PFSK-1 (cell line): ENCODE results near the gene TOX3.

Source experiments
- FOXP2 ChIP-seq: optimal IDR thresholded peaks from 2 replicates; pipeline ENCODE3; 2011; ENCODE audit warnings: borderline replicate concordance, control low read depth, inconsistent platforms; ENCODE audit not compliant: insufficient read depth; ENCODE audit errors: extremely low read length, extremely low read depth
- POLR2AphosphoS5 ChIP-seq: IDR thresholded peaks from 2 replicates; pipeline ENCODE4 v1.6.1; 2012; ENCODE audit warnings: low read depth, mild to moderate bottlenecking, control low read depth, low read length, moderate library complexity
- REST ChIP-seq, 2 experiments: IDR thresholded peaks; 2 replicates each; pipeline versions ENCODE4 v1.6.1 to v1.8.0; 2011 to 2012; ENCODE audit warnings: low read depth in 2 of 2, low read length in 2 of 2, control low read depth in 1 of 2, inconsistent platforms in 1 of 2, mild to moderate bottlenecking in 1 of 2, moderate library complexity in 1 of 2; ENCODE audit not compliant: insufficient read depth in 1 of 2
- SIN3A ChIP-seq: IDR thresholded peaks from 2 replicates; pipeline ENCODE4 v1.6.1; 2012; ENCODE audit warnings: mild to moderate bottlenecking, low read length, moderate library complexity, borderline replicate concordance; ENCODE audit not compliant: insufficient read depth
- TAF1 ChIP-seq: IDR thresholded peaks from 2 replicates; pipeline ENCODE4 v1.6.1; 2012; ENCODE audit warnings: low read length, control low read depth, borderline replicate concordance; ENCODE audit not compliant: insufficient read depth

Gene TOX3

DNA sequence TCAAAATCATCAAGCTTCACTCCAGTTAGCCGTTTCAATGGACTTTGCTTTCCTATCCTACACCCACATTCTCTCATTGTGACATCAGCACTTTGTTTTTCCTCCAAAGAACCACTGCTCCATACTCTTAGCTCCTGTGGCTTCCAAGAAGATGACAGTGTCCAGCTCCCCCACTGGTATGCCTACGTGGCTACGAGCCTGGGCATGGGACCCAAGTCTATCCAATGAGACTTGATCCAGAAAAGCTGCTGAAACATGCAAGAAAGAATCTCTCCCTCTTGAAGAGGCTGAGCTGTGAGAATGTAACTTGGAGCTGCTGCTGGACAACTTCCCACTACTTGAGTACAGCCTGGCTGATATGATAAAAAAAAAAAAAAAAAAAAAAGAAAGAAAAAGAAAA is 9.4 kb downstream of the TOX3 start:
- no peak for TF ChIP-seq REST (IDR thresholded peaks at IDR 0.05; ENCODE audit: insufficient read depth in 1 of 2, low read depth in 2 of 2, low read length in 2 of 2)
- TF ChIP-seq SIN3A, result no peak
- TF ChIP-seq TAF1, result no peak
- no peak for TF ChIP-seq POLR2AphosphoS5
- TF ChIP-seq FOXP2, result no peak

DNA sequence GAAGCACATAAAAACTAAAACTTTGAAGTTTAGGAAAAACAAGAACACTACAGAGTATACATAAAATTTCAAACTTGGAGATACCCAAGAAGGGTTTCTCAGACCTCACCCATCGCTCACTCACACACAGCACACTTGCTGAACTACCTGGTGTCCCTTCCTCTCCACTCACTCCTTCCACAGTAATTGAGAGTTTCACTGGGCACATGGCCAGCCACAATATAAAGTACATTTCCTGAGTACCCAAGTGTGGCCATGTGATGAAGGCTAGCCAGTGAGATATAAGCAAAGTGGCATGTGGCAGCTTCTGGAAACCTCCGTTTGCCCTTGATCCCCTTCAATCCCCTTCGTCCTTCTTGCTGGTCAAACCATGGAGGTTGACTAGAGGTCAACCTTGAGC is 11.9 kb downstream of the TOX3 start:
- TF ChIP-seq SIN3A, result no peak

DNA sequence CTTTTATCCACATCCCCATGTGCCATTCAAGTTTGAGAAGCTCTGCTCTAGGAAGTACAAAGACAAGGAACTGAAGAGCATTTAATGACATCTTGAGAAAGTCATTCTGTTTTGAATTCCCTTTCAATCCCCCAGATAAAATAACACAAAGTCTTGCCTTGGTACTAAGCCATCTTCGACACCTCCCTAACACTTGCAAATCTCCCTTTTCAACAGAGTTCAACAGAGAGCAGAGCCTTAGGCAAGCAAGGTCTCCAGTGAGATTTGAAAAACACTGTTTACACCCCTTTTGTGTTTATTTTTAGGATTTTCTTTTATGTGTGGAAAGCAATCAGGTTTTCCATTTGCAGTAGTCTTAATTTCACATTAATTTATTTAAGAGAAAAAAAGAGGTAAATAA is 13.6 kb downstream of the TOX3 start:
- no peak for TF ChIP-seq REST (IDR thresholded peaks at IDR 0.05; ENCODE audit: insufficient read depth in 1 of 2, low read depth in 2 of 2, low read length in 2 of 2)
- TF ChIP-seq FOXP2, result no peak
- no peak for TF ChIP-seq SIN3A
- no peak for TF ChIP-seq TAF1
- no peak for TF ChIP-seq POLR2AphosphoS5

GRCh38 chr16:52532384-52532783 is 14.6 kb downstream of the TOX3 start:
- TF ChIP-seq REST (IDR thresholded peaks at IDR 0.05; ENCODE audit: insufficient read depth in 1 of 2, low read depth in 2 of 2, low read length in 2 of 2) (no peak), POLR2AphosphoS5 (no peak), TAF1 (no peak), SIN3A (no peak)

DNA sequence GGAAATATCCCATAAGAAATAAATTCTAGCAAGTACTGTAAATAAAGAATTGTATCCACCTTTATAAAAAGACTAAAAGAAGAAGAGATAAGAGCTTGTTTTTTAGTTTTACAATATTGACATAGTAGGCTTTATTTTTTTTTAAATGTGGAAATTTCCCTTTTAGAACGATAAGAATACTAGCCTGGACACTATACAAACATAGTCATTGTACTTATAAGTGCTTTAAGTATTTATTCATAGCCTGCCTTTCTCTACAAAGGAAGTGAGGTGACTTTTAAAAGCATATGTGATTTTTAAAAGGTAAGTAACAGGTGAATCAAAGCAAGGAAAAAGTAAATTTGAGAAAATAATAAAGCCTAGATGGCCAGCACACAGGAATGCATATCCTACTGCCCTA is 17.7 kb downstream of the TOX3 start:
- TF ChIP-seq TAF1 (no peak), POLR2AphosphoS5 (no peak), REST (IDR thresholded peaks at IDR 0.05; ENCODE audit: insufficient read depth in 1 of 2, low read depth in 2 of 2, low read length in 2 of 2) (no peak), FOXP2 (no peak), SIN3A (no peak)
